HG03039 (cell line): Measurements from ENCODE around the gene STON2.
A peak's percentile ranks its signal among the peaks of the same experiment; 100 is the strongest.
"Not testable (repeated sequence)": the region's sequence is repeated elsewhere in the genome, so short reads cannot be mapped to it uniquely, and the experiment has no call there.

Source experiments
- ATAC-seq: cut with Tn5 transposase; IDR thresholded peaks from one replicate; pipeline ENCODE4 v1.9.1; 2021; ENCODE audit warnings: mild to moderate bottlenecking, moderate library complexity; ENCODE audit not compliant: unreplicated experiment

The STON2 gene, protein sequence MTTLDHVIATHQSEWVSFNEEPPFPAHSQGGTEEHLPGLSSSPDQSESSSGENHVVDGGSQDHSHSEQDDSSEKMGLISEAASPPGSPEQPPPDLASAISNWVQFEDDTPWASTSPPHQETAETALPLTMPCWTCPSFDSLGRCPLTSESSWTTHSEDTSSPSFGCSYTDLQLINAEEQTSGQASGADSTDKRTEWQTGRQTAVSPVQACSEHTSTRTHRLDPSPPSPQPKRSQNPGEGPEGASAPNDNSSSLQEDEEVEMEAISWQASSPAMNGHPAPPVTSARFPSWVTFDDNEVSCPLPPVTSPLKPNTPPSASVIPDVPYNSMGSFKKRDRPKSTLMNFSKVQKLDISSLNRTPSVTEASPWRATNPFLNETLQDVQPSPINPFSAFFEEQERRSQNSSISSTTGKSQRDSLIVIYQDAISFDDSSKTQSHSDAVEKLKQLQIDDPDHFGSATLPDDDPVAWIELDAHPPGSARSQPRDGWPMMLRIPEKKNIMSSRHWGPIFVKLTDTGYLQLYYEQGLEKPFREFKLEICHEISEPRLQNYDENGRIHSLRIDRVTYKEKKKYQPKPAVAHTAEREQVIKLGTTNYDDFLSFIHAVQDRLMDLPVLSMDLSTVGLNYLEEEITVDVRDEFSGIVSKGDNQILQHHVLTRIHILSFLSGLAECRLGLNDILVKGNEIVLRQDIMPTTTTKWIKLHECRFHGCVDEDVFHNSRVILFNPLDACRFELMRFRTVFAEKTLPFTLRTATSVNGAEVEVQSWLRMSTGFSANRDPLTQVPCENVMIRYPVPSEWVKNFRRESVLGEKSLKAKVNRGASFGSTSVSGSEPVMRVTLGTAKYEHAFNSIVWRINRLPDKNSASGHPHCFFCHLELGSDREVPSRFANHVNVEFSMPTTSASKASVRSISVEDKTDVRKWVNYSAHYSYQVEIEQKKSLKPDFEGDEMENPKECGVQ

GRCh38 chr14:81400202-81400678, at the start of gene STON2:
Gene STON2 (minus strand): TSS chr14:81400324. CDS start chr14:81398382, 1,942 bp downstream.
- no peak for ATAC-seq

DNA sequence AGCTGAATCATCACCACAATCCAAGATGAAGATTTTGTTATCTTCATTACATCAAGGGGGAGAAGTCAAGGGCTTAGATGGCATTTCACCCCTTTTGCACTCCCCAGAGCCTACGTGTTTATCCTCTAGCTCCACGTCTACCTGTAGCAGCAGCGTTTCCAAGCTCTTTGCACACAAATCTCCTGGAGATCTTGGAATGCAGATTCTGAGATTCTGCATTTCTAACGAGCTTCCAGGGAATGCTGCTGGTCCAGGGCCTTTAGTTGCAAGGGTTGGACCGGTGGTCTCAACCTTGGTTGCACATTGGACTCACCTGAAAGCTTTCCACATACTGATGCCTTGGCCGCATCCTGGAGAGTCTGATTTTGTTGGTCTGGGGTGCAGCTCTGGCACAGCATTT, 49.5 kb upstream of the STON2 start:
- no peak for ATAC-seq

- no peak for ATAC-seq
These were observed 49.0 kb upstream of the STON2 start for GRCh38 chr14:81449114-81449513.

DNA sequence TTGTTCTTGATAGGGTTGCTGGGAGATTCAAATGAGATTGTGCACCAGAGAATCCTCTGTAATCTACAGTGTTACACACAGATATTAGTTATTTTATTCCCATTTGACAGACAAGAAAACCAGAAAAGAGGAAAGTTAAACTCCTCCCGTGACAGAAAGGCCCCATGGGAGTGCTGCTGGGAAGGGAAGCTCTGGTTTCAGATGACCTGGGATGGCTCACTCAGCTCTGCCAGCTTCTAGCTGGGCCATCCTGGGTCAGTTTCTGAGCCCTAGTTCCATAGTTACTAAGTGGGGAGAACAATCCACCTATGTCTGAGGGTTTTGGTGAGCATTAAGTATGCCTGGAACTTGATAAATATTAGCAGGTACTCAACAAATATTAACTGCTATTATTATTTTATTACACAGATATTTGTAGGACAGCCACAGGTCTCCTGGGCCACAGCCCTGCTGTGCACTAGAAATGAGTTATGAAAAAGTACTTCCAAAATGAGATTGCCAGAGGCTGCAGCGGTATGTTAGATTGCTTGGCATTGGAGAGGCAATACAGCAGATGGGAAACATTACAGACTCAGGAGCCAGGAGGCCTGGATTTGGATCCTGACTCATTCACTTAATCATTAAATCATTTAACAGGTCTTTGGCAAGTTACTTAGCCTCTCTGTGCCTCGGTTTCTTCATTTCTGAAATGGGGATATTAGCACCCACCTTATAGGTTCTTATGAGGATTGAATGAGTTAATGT, 47.1 kb upstream of the STON2 start:
- ATAC-seq = no peak

DNA sequence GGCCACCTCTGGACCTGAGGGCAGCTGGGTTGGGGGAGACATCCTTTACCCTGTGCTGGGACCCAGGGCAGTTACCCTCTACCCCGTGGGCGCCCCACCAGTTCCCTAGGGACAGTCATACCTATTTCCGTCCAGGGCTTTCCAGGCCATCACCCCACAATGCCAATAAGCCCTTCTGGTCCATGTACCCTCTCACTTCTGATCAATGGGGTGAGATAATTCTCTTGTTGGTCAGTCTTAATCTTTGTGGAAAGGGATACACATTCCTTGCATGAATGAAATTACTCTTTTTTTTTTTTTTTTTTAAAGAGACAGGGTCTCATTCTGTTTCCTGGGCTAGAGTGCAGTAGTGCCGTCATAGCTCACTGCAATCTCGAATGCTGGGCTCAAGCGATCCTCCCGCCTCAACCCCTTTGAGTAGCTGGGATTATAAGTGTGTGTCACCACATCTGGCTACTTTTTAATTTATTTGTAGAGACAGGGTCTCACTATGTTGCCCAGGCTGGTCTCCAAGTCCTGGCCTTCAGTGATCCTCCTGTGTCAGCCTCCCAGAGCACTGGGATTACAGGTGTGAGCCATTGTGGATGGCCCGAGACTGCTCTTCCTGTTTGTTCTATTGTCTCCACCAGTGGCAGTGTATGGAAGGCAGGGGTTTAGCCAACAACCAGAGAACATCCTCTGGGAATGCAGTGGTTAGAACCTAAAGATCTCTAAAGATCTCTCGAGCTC, 46.3 kb upstream of the STON2 start:
- no peak for ATAC-seq

- ATAC-seq = no peak
These were observed 41.6 kb upstream of the STON2 start for GRCh38 chr14:81441626-81442134.

- ATAC-seq = no peak
These were observed 39.9 kb upstream of the STON2 start for GRCh38 chr14:81440041-81440440.

DNA sequence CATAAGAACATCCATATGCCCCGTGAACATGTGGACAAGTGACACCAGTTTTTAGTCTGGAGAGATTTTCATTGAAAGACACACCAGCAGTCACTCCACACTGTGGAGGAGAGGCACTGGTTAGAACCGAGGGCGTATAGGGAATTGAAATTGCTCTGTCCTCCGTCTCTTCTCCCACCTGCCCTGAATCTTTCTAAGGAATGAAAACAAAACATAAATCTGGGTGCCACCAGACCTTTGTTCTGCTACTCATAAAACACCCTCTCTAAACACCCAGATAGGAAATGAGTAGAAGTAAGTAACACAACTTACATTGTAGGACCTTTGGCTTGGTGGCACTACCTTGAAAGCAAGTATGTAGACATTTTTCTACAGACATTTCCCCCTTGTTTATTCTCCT, 37.1 kb upstream of the STON2 start:
- no peak for ATAC-seq

- ATAC-seq = peak; percentile 86
These were observed 36.4 kb upstream of the STON2 start for GRCh38 chr14:81436296-81437138.

DNA sequence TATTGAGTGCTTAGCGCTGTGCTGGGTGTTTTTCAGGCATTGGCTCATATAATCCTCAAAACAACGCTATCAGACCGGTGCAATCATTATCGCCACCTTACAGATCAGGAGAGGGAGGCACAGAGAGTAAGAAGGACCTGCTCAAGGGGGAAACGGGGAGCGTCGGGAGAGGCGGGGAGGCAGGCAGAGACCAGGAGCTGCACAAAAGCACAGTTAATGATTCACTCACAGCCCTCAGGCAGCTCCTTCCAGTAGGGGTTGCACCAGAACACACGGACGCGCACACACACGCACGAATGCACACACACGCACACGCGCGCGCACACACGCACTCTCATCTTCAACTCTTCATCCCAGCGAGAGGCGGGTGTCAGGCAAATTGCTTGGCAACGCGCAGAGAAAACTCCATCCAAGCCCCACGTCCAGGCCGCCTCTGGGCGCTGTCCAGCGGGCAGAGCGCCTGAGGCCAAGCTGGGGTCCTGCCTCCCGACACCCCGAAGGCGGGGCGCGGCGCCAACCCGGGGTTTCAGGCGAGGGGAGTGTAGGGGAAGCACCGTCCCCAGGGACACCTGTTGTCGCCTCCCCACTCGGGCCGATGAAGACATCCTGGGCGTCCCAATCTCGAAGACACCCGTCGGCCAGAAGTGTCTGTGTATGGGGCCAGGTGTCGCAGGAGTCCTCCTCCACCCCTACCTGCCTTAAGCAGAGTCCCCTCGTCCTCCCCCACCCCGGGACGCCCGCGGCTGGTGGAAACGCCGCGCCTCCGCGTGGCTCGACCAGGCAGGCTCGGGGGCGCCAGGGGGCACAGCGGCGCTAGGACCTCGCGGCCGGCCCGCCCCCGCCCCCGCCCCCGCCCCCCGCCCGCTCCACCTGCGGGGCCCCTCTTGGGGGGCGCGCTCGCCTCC, 35.5 kb upstream of the STON2 start:
- peak; percentile 24 for ATAC-seq

- no peak for ATAC-seq
These were observed 34.9 kb upstream of the STON2 start for GRCh38 chr14:81435048-81435390.

GRCh38 chr14:81434230-81434629, 34.1 kb upstream of the STON2 start:
- no peak for ATAC-seq

- no peak for ATAC-seq
These were observed 33.3 kb upstream of the STON2 start for GRCh38 chr14:81433378-81433777.

- no peak for ATAC-seq
These were observed 32.1 kb upstream of the STON2 start for GRCh38 chr14:81432219-81432661.

DNA sequence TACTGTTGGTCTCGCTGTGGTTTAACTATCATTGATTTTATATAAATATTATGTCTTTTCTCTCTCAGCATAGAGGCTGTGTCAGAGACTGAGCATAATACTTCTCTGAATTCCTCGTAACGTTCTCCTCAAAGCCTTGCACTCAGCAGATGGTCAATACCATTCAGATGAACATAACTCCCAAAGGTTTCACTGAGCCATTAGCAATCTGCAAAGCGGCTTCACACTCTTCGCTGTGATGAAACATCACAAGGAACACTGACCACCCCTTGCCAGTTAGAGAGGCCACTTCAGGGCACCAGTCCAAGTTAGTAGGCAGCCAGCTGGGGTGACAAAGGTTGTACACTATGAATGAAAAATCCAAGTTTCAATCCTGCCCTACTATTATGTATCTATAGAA, 30.1 kb upstream of the STON2 start:
- no peak for ATAC-seq

DNA sequence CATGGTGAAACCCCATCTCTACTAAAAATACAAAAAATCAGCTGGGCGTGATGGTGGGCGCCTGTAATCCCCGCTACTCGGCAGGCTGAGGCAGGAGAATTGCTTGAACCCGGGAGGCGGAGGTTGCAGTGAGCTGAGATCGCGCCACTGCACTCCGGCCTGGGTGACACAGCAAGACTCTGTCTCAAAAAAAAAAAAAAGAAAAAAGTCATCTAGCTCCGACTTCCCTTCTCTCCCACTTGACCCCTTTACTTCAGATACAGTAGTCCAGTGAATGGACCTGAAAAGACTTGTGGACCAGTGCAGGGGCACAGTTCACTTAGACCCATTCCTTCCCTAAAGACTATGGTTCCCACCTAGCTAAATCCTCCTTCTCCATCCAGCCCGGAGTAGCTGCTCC, 29.6 kb upstream of the STON2 start:
- not testable (repeated sequence) for ATAC-seq

DNA sequence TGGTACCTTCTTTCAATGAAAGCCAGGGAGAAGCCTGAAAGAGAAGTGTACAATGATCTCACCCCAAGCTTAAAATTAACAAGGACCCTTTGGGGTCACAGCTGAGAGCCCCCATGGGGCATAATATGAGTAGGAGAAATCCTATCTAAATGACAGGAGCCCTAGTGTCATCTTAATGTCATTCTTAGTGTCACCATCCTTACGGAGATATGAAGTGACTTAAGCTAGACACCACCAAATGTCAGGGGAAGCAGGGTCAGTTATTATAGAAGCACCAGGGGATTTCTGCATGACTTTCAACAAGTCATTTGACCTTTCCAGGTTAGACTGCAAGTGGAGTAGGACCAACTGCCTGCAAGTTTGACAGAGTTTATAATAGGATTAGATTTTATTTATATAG, 28.9 kb upstream of the STON2 start:
- no peak for ATAC-seq

- no peak for ATAC-seq
These were observed 27.4 kb upstream of the STON2 start for GRCh38 chr14:81427348-81428058.
